GM18505 (cell line): Measurements from ENCODE around the gene TRMU.
"Not testable (repeated sequence)": the region's sequence is repeated elsewhere in the genome, so short reads cannot be mapped to it uniquely, and the experiment has no call there.

Source experiments
- ATAC-seq: cut with Tn5 transposase; IDR thresholded peaks from one replicate; pipeline ENCODE4 v1.9.1; 2021; ENCODE audit not compliant: unreplicated experiment
- POLR2A ChIP-seq: IDR thresholded peaks from 4 replicates; pipeline ENCODE4 v1.6.1; 2011; ENCODE audit warnings: borderline replicate concordance; ENCODE audit not compliant: insufficient read depth, insufficient read length; ENCODE audit errors: extremely low read depth

TRMU gene

GRCh38 chr22:46392137-46392844, 56.8 kb downstream of the TRMU start:
- ATAC-seq = no peak
- no peak for TF ChIP-seq POLR2A

- ATAC-seq = no peak
- TF ChIP-seq POLR2A = no peak
Observed at GRCh38 chr22:46393873-46394272, 58.4 kb downstream of the TRMU start.

GRCh38 chr22:46394622-46395021, 59.1 kb downstream of the TRMU start:
- ATAC-seq = no peak
- no peak for TF ChIP-seq POLR2A

GRCh38 chr22:46395145-46395544, 59.6 kb downstream of the TRMU start:
- ATAC-seq = no peak
- TF ChIP-seq POLR2A = no peak

GRCh38 chr22:46397049-46397448, 61.5 kb downstream of the TRMU start:
- not testable (repeated sequence) for ATAC-seq

- no peak for TF ChIP-seq POLR2A
- no peak for ATAC-seq
Observed at GRCh38 chr22:46397514-46397913, 62.0 kb downstream of the TRMU start.

GRCh38 chr22:46397951-46398350, 62.4 kb downstream of the TRMU start:
- ATAC-seq = no peak

GRCh38 chr22:46399251-46400024, 63.9 kb downstream of the TRMU start:
- no peak for TF ChIP-seq POLR2A
- ATAC-seq = no peak

More at GRCh38 chr22:46397951-46398350, 62.4 kb downstream of the TRMU start:
- TF ChIP-seq POLR2A = no peak

GRCh38 chr22:46401370-46401769, 65.9 kb downstream of the TRMU start:
- TF ChIP-seq POLR2A = no peak
- no peak for ATAC-seq

GRCh38 chr22:46402505-46402904, 67.0 kb downstream of the TRMU start:
- ATAC-seq = no peak
- TF ChIP-seq POLR2A = no peak

GRCh38 chr22:46403880-46404279, 68.4 kb downstream of the TRMU start:
- not testable (repeated sequence) for ATAC-seq

GRCh38 chr22:46405901-46406300, 70.4 kb downstream of the TRMU start:
- no peak for TF ChIP-seq POLR2A
- no peak for ATAC-seq

GRCh38 chr22:46406349-46406748, 70.8 kb downstream of the TRMU start:
- ATAC-seq = no peak
- TF ChIP-seq POLR2A = no peak

GRCh38 chr22:46406791-46407190, 71.3 kb downstream of the TRMU start:
- ATAC-seq = no peak
- TF ChIP-seq POLR2A = no peak
